CD4-positive, alpha-beta memory T cell (primary cell): ENCODE measurements around the gene MAPK7. TPM values are rescaled to one million over a fixed set of nuclear protein-coding genes. Genes with fewer than 3 reads are reported as not detected.
A peak's percentile ranks its signal among the peaks of the same experiment; 100 is the strongest.

Experiments
- CTCF ChIA-PET: fragments of 350-600 bp; sonication (Branson Sonifier 250); formaldehyde crosslinking; loops from one replicate; lab custom pipeline; 2021; ENCODE audit warnings: inconsistent platforms; ENCODE audit not compliant: partially characterized antibody; lab: Charles Lee
- POLR2A ChIA-PET: fragments of 350-600 bp; sonication (Branson Sonifier 250); formaldehyde crosslinking; loops from one replicate; lab custom pipeline; 2021; ENCODE audit not compliant: partially characterized antibody; lab: Charles Lee
- DNase-seq, 5 donors: peaks; one replicate each; pipeline versions ENCODE4 v3.0.0 to v3.0.0-alpha.2; 2020 to 2022; ENCODE audit warnings: mixed read lengths in 1 of 5
- H3K27ac ChIP-seq: one replicate; pipeline ENCODE4 v1.7.0; 2013; ENCODE audit warnings: low read depth, low read length
- H3K27me3 ChIP-seq: 2 replicates; pipeline ENCODE4 v1.7.0; 2013; ENCODE audit warnings: mild to moderate bottlenecking, low read length, moderate library complexity; ENCODE audit not compliant: insufficient read depth
- H3K36me3 ChIP-seq: 2 replicates; pipeline ENCODE4 v1.7.0; 2013; ENCODE audit warnings: mild to moderate bottlenecking, low read length, moderate library complexity; ENCODE audit not compliant: insufficient read depth
- H3K4me1 ChIP-seq: 2 replicates; pipeline ENCODE4 v1.7.0; 2013; ENCODE audit warnings: mild to moderate bottlenecking, low read length, moderate library complexity; ENCODE audit not compliant: insufficient read depth
- H3K4me3 ChIP-seq, 2 donors: one replicate each; pipeline ENCODE4 v1.7.0; 2013; ENCODE audit warnings: low read length in 2 of 2, mild to moderate bottlenecking in 1 of 2
- H3K9me3 ChIP-seq, 2 donors: one replicate each; pipeline ENCODE4 v1.7.0; 2013; ENCODE audit warnings: low read length in 2 of 2, control low read depth in 1 of 2; ENCODE audit not compliant: control insufficient read depth in 1 of 2
- H3K27ac Mint-ChIP-seq, 7 donors: one replicate each; pipeline ENCODE4 v1.8.0; 2020 to 2021; ENCODE audit warnings: mixed read lengths in 7 of 7, mild to moderate bottlenecking in 6 of 7, inconsistent platforms in 3 of 7, moderate library complexity in 3 of 7
- H3K27me3 Mint-ChIP-seq, 2 donors: one replicate each; pipeline ENCODE4 v1.8.0; 2020 to 2021; ENCODE audit warnings: mixed read lengths in 2 of 2
- H3K36me3 Mint-ChIP-seq, 2 donors: one replicate each; pipeline ENCODE4 v1.8.0; 2020 to 2021; ENCODE audit warnings: mixed read lengths in 2 of 2, inconsistent platforms in 1 of 2, mild to moderate bottlenecking in 1 of 2
- H3K4me1 Mint-ChIP-seq, 4 donors: one replicate each; pipeline ENCODE4 v1.8.0; 2020 to 2021; ENCODE audit warnings: mixed read lengths in 4 of 4, mild to moderate bottlenecking in 1 of 4
- H3K4me3 Mint-ChIP-seq, 8 donors: one replicate each; pipeline ENCODE4 v1.8.0; 2020 to 2021; ENCODE audit warnings: mixed read lengths in 8 of 8, mild to moderate bottlenecking in 7 of 8, moderate library complexity in 6 of 8, inconsistent platforms in 3 of 8
- H3K9me3 Mint-ChIP-seq, 8 donors: one replicate each; pipeline ENCODE4 v1.8.0; 2020 to 2021; ENCODE audit warnings: mixed read lengths in 8 of 8, mild to moderate bottlenecking in 5 of 8, inconsistent platforms in 3 of 8, moderate library complexity in 1 of 8
- intact Hi-C: fragments of 100-400 bp; cut with micrococcal nuclease; formaldehyde crosslinking; loops from one replicate; pipeline ENCODE4 v1.15.1; 2023
- polyA plus RNA-seq, 2 donors: library from polyadenylated mRNA; unstranded; fragments of 300-500 nt; fragmentation: Illumina TruSeq; gene quantifications; one replicate each; pipeline ENCODE4 v1.2.3, GENCODE V29; 2021
- total RNA-seq, 2 experiments: library from RNA; stranded (reverse); gene quantifications; one replicate each; pipeline ENCODE4 v1.2.3, GENCODE V29; 2021

Gene MAPK7
- total and polyA plus RNA-seq, 4 experiments from 2014 or later, result 2.1 to 26.2 (median 15.9) TPM

DNA sequence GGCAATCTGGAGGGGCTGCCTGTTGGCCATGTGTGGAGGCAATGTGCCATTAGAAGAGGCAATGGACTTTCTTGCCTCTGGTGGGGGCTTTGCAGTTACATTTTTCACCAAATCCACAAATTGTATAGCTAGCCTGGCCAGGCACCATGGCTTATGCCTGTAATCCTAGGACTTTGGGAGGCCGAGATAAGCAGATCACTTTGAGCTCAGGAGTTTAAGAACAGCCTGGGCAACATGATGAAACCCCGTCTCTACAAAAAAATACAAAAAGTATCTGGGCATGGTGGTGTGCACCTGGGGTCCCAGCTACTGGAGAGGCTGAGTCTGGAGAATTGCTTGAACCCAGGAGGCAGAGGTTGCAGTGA lies 30.0 kb downstream of the MAPK7 start:
- H3K9me3 Mint-ChIP-seq, result no peaks in the 10 kb centered on the region
- H3K27ac ChIP-seq, result no peak overlapping the region
- intact Hi-C loops, result no loop called here
- H3K36me3 ChIP-seq, result no peaks in the 10 kb centered on the region
- no peak overlapping the region for H3K4me3 ChIP-seq
- no peak overlapping the region for H3K4me3 Mint-ChIP-seq
- no peaks in the 10 kb centered on the region for H3K36me3 Mint-ChIP-seq
- H3K27me3 ChIP-seq, result no peaks in the 10 kb centered on the region
- no peak for DNase-seq
- H3K4me1 ChIP-seq, result no peaks in the 10 kb centered on the region
- no peaks in the 10 kb centered on the region for H3K9me3 ChIP-seq
- CTCF ChIA-PET, result no interaction called here
- H3K27me3 Mint-ChIP-seq, result no peaks in the 10 kb centered on the region
- POLR2A ChIA-PET, result no interaction called here
- H3K4me1 Mint-ChIP-seq, result no peaks in the 10 kb centered on the region
- no peak overlapping the region for H3K27ac Mint-ChIP-seq

DNA sequence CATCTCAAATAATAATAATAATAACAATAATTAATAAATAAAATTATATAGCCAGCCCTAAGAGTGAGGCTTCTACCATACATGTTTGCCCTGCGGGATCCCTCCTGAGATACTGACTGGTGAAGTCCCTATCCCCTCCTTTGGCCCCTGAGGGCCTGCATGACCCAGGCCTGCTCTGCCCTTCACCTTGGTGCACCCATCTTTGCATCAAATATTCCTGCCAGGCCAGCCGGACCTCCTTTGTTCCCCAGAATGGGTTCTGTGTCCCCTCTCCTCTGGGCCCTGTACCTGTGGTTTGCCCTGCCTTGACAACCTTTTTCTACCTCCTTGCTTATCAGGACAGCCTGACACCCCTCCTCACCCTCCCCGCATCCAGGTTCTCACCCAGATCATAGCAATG lies 30.8 kb downstream of the MAPK7 start:
- Mint-ChIP-seq H3K27ac (no peak overlapping the region), H3K36me3 (no peaks in the 10 kb centered on the region), H3K4me1 (no peaks in the 10 kb centered on the region), H3K9me3 (no peaks in the 10 kb centered on the region), H3K27me3 (no peaks in the 10 kb centered on the region), H3K4me3 (no peak overlapping the region)
- intact Hi-C loops, result no loop called here
- Histone ChIP-seq H3K27me3 (no peaks in the 10 kb centered on the region), H3K27ac (no peak overlapping the region), H3K36me3 (no peaks in the 10 kb centered on the region), H3K4me3 (no peak overlapping the region), H3K4me1 (no peaks in the 10 kb centered on the region), H3K9me3 (no peaks in the 10 kb centered on the region)
- ChIA-PET POLR2A (no interaction called here), CTCF (interaction anchor here (1.2 kb wide), 1 partner anchor 46 kb away, joined by 3 read pairs; the partner anchor contains the start of gene B9D1)
- no peak for DNase-seq

DNA sequence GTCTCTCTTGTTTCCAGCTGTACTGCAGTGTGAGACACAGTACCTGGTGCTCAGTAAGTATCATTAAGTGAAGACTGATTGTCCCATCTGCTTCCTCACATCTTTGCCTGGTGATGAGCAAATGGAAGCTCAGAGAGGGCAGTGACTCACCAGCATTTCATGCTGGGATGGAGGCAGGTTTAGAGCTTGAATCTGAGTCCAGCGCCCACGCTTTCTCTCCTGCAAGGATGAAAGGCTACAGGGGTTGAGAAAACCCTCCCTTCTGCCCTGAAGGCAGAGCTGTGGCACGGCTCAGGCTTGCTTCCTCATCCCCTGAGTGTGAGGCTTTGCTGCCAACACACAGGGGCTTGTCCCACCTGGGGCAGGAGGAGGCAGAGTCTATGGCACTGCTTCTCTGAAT lies 31.2 kb downstream of the MAPK7 start:
- Mint-ChIP-seq H3K27ac (no peak overlapping the region), H3K9me3 (no peaks in the 10 kb centered on the region), H3K27me3 (no peaks in the 10 kb centered on the region), H3K4me1 (no peaks in the 10 kb centered on the region), H3K36me3 (no peaks in the 10 kb centered on the region), H3K4me3 (no peak overlapping the region)
- Histone ChIP-seq H3K4me1 (no peaks in the 10 kb centered on the region), H3K27me3 (no peaks in the 10 kb centered on the region), H3K36me3 (no peaks in the 10 kb centered on the region), H3K4me3 (no peak overlapping the region), H3K27ac (no peak overlapping the region), H3K9me3 (no peaks in the 10 kb centered on the region)
- intact Hi-C loops, result no loop called here
- ChIA-PET CTCF (interaction anchor here (1.2 kb wide), 1 partner anchor 47 kb away, joined by 3 read pairs; the partner anchor contains the start of gene B9D1), POLR2A (no interaction called here)
- DNase-seq, result no peak

DNA sequence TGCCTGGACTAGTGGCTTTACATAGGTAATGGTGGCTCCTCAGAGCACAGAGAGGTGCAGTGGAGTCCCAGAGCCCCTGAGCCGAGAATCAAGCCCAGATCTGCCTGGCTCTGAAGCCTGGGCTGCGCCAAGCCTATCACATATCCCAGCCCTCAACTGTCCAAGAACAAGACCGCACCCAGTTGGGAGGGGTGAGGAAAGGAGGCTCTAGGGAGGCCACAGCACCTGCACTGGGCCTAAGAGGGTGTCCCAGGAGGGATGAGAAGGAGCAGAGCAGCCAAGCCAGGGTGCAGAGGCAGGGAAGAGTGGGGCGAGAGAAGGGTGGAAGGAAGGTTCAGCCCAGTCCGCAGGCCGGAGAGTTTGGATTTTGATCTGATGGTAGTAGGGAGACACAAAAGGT lies 31.8 kb downstream of the MAPK7 start:
- ChIA-PET CTCF (interaction anchor here (1.2 kb wide), 1 partner anchor 47 kb away, joined by 3 read pairs; the partner anchor contains the start of gene B9D1), POLR2A (no interaction called here)
- Mint-ChIP-seq H3K27me3 (no peaks in the 10 kb centered on the region), H3K9me3 (no peaks in the 10 kb centered on the region), H3K36me3 (no peaks in the 10 kb centered on the region), H3K4me1 (no peaks in the 10 kb centered on the region), H3K4me3 (peak overlapping the region in 1 of 8 donors; percentile 34), H3K27ac (peak overlapping the region in 1 of 7 donors; percentile 43)
- no peak overlapping the region for H3K4me3 ChIP-seq
- no peak for DNase-seq
- no peak overlapping the region for H3K27ac ChIP-seq
- no peaks in the 10 kb centered on the region for H3K27me3 ChIP-seq
- H3K36me3 ChIP-seq, result no peaks in the 10 kb centered on the region
- no peaks in the 10 kb centered on the region for H3K4me1 ChIP-seq
- H3K9me3 ChIP-seq, result no peaks in the 10 kb centered on the region
- intact Hi-C loops, result no loop called here

DNA sequence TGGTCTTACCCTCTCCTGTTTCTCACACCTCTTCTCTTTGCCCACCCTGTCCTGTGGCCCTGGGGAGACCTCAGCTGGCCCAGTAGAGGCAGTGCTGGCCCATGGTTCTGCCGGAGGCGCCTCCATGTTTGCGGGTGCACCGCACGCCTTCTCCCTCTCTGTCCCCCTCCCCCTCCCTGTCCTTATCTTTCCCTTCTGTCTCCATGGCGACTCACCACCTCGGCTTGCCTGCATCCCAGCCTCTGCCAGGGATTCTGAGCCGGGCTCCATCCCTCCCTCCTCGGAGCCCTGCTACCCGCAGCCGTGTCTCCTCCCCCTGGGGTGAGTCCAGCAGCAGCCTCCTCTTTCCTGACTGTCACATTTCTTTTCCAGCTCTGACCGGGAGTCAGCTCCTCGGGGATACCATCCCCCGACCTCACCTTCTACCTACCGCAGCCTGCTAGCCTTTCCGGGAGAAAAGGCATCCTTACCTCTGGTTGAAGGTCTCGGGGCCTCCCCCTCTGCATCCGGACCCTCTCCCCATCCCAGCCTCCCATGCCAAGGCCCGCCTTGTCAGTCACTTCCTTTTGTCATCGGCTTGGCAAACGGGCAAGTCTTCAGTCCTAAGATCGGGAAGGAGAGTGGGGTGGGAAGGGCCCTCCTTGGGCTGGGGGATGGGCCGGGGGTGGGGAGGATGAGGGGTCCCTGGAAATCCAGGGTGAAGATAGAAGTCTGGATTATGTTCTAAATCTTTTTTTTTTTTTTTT lies 32.8 kb downstream of the MAPK7 start, which contains the start of gene RNF112:
Gene RNF112, plus strand, starts transcription at position 358 of the 746 bp plus-strand sequence. Its CDS starts 177 bp downstream, at position 535.
- no peaks in the 10 kb centered on the region for H3K9me3 Mint-ChIP-seq
- Histone ChIP-seq H3K4me3 (no peak within 1 kb of the TSS), H3K27me3 (no peaks in the 10 kb centered on the region), H3K4me1 (no peaks in the 10 kb centered on the region), H3K9me3 (no peaks in the 10 kb centered on the region), H3K36me3 (no peaks in the 10 kb centered on the region), H3K27ac (no peak within 1 kb of the TSS)
- no peaks in the 10 kb centered on the region for H3K4me1 Mint-ChIP-seq
- peak within 1 kb of the TSS in 1 of 7 donors; percentile 43 for H3K27ac Mint-ChIP-seq
- no peak for DNase-seq
- H3K36me3 Mint-ChIP-seq, result no peaks in the 10 kb centered on the region
- H3K27me3 Mint-ChIP-seq, result no peaks in the 10 kb centered on the region
- ChIA-PET POLR2A (no interaction called here), CTCF (no interaction called here)
- H3K4me3 Mint-ChIP-seq, result peak within 1 kb of the TSS in 1 of 8 donors; percentile 34
- intact Hi-C loops, result no loop called here

DNA sequence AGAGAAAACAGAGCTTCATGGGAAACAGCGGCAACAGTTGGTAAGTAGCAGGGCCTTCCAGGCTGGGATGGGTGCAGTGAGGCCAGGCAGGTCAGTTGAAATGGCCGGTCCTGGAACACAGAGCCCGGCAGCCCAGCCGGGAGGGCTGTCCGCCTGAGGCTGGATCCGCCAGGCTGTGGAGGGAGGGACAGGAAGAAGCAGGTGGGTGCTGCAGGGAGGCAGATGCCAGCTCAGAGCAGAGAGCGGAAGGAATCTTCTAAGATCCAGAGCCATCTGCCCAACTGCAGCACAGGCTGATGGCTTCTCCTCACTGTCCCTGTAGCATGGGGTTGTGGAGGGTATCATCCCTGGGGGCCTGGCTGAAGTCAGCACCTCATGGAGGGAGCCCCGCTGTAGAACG lies 33.3 kb downstream of the MAPK7 start:
- H3K36me3 ChIP-seq, result no peaks in the 10 kb centered on the region
- H3K27me3 ChIP-seq, result no peaks in the 10 kb centered on the region
- no peak for DNase-seq
- no peak overlapping the region for H3K4me3 ChIP-seq
- no peaks in the 10 kb centered on the region for H3K4me1 Mint-ChIP-seq
- H3K27ac ChIP-seq, result no peak overlapping the region
- no peak overlapping the region for H3K27ac Mint-ChIP-seq
- intact Hi-C loops, result no loop called here
- ChIA-PET CTCF (no interaction called here), POLR2A (no interaction called here)
- no peaks in the 10 kb centered on the region for H3K4me1 ChIP-seq
- H3K9me3 ChIP-seq, result no peaks in the 10 kb centered on the region
- H3K9me3 Mint-ChIP-seq, result no peaks in the 10 kb centered on the region
- no peaks in the 10 kb centered on the region for H3K27me3 Mint-ChIP-seq
- no peaks in the 10 kb centered on the region for H3K36me3 Mint-ChIP-seq
- H3K4me3 Mint-ChIP-seq, result no peak overlapping the region

DNA sequence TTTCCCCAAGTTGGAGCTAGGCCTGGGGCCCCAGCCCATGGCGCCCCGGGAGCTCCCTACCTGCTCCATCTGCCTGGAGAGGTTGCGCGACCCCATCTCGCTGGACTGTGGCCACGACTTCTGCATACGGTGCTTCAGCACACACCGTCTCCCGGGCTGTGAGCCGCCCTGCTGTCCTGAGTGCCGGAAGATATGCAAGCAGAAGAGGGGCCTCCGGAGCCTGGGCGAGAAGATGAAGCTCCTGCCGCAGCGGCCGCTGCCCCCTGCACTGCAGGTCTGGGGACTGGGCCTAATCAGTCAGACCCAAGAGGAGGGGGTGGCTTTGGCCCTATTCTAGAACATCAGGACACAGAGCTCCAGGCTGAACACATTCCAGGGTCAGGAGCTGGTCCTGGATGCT lies 34.2 kb downstream of the MAPK7 start:
- CTCF ChIA-PET, result no interaction called here
- no peak for DNase-seq
- H3K27me3 Mint-ChIP-seq, result no peaks in the 10 kb centered on the region
- Histone ChIP-seq H3K9me3 (no peaks in the 10 kb centered on the region), H3K4me1 (no peaks in the 10 kb centered on the region), H3K27ac (no peak overlapping the region), H3K36me3 (no peaks in the 10 kb centered on the region), H3K27me3 (no peaks in the 10 kb centered on the region), H3K4me3 (no peak overlapping the region)
- H3K27ac Mint-ChIP-seq, result no peak overlapping the region
- POLR2A ChIA-PET, result no interaction called here
- intact Hi-C loops, result no loop called here
- H3K9me3 Mint-ChIP-seq, result no peaks in the 10 kb centered on the region
- H3K36me3 Mint-ChIP-seq, result no peaks in the 10 kb centered on the region
- H3K4me3 Mint-ChIP-seq, result no peak overlapping the region
- peaks cover 0 to 7% (median 2%) of the 10 kb centered on the region in 4 donors for H3K4me1 Mint-ChIP-seq
